Measurements from ENCODE around the gene TXNDC17. TPM values are rescaled to one million over a fixed set of nuclear protein-coding genes. Genes with fewer than 3 reads are reported as not detected.

Gene TXNDC17
- total and polyA plus RNA-seq, 2 of the 8 experiments (the other 6 are each of a cell fraction or from before 2014, with no cell fraction given), result 182 to 410 TPM

DNA sequence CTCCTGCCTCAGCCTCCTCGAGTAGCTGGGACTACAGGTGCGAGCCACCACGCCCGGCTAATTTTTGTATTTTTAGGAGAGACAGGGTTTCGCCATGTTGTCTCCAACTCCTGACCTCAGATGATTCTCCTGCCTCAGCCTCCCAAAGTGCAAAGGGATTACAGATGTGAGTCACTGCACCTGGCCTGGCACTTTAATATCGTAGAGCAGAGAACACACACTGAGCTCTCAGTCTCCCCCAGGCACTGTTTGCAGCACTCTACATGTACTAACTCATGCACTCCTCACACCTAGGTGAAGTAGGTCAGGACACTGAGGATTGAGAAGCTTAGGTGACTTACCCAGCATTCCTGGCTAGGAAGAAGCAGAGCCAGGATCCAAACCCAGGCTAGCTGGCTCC lies 25.7 kb downstream of the TXNDC17 start:
- peaks cover 0 to 6% (median 4%) of the 10 kb centered on the region in 4 experiments; a peak in 2 of 7 replicates for H3K27me3 ChIP-seq (replicated peaks in 1 of 4; ENCODE audit: control insufficient read depth in 3 of 4, extremely low read depth in 1 of 4, insufficient read depth in 3 of 4, low read length in 3 of 4)
- no peak overlapping the region for H3K4me3 ChIP-seq (ENCODE audit: extremely low read depth in 1 of 4, insufficient read depth in 2 of 4, low read depth in 3 of 4, low read length in 4 of 4)
- no peaks in the 10 kb centered on the region for H3K9me3 ChIP-seq (ENCODE audit: insufficient read depth in 2 of 2, low read depth in 1 of 2, low read length in 1 of 2)
- WGBS, 2 experiments (ENCODE audit: extremely low coverage in 1 of 2, insufficient coverage in 1 of 2, insufficient read length in 1 of 2, insufficient replicate concordance in 2 of 2, low coverage in 1 of 2, low lambda C conversion rate in 2 of 2, missing lambda C conversion rate in 1 of 2), result 97% methylated on average over 6 of the region's 6 CpGs; no CpG with 5 or more reads in 1 of the 2 experiments
- no peaks in the 10 kb centered on the region for H3K23me2 ChIP-seq (ENCODE audit: low read depth, low read length)
- CTCF ChIA-PET (ENCODE audit: partially characterized antibody), result interaction anchor here (0.6 to 4.8 kb wide), 38 partner anchors 9 to 392 kb away, joined by 3 to 41 read pairs (median 4); partner anchors contain the start of genes ALOX12 and SLC13A5
- no peak overlapping the region for H2BK15ac ChIP-seq (ENCODE audit: low read length)
- DNase-seq (ENCODE audit: low read depth in 1 of 2, low spot score in 2 of 2) (no peak), FAIRE-seq (no peak)
- H3K4me1 ChIP-seq (replicated peaks in 1 of 4; ENCODE audit: control insufficient read depth in 3 of 4, insufficient read depth in 4 of 4, low read length in 3 of 4), result peaks cover 0 to 2% (median 1%) of the 10 kb centered on the region in 4 experiments; a peak in 1 of 7 replicates
- no peak overlapping the region for H3K18ac ChIP-seq (ENCODE audit: extremely low read depth, low read length)
- H2BK5ac ChIP-seq (ENCODE audit: low read depth, low read length), result no peak overlapping the region
- H2AFZ ChIP-seq (ENCODE audit: low read length), result no peak overlapping the region
- no peak overlapping the region for H4K5ac ChIP-seq (ENCODE audit: insufficient read length, low read depth, low read length)
- no peak overlapping the region for H3K4me2 ChIP-seq (ENCODE audit: insufficient read depth in 1 of 2, low read depth in 2 of 2, low read length in 2 of 2)
- H2AK5ac ChIP-seq (ENCODE audit: low read depth, low read length), result no peak overlapping the region
- no peaks in the 10 kb centered on the region for H3K79me1 ChIP-seq (ENCODE audit: low read depth, low read length)
- no peak overlapping the region for H3K4ac ChIP-seq (replicated peaks; ENCODE audit: insufficient read length, low read depth, low read length)
- no peaks in the 10 kb centered on the region for H3K79me2 ChIP-seq (ENCODE audit: control insufficient read depth in 1 of 2, insufficient read depth in 2 of 2, low read length in 2 of 2)
- no peak overlapping the region for H3K23ac ChIP-seq (ENCODE audit: insufficient read length)
- H4K20me1 ChIP-seq (replicated peaks in 1 of 2; ENCODE audit: control insufficient read depth in 1 of 2, insufficient read depth in 2 of 2, low read length in 2 of 2), result peaks cover 0 to 2% of the 10 kb centered on the region in 2 experiments
- no peak overlapping the region for H4K91ac ChIP-seq (replicated peaks; ENCODE audit: insufficient read length, low read length)
- H3K9ac ChIP-seq (replicated peaks in 1 of 4; ENCODE audit: extremely low read depth in 1 of 4, low read depth in 3 of 4, low read length in 3 of 4), result no peak overlapping the region
- TF ChIP-seq SIN3A (conservative IDR thresholded peaks at IDR 0.05 in 1 of 2, IDR thresholded peaks at IDR 0.05 in 1 of 2; ENCODE audit: low read depth in 1 of 2, low read length in 2 of 2) (no peak), TEAD4 (IDR thresholded peaks at IDR 0.05; ENCODE audit: low read depth, low read length) (no peak), RAD21 (IDR thresholded peaks at IDR 0.05 in 1 of 2, conservative IDR thresholded peaks at IDR 0.05 in 1 of 2; ENCODE audit: low read depth in 2 of 2, low read length in 2 of 2) (no peak), RFX5 (IDR thresholded peaks at IDR 0.05; ENCODE audit: borderline replicate concordance, low read depth, low read length) (no peak), RNF2 (IDR thresholded peaks at IDR 0.05; ENCODE audit: borderline replicate concordance, low read depth, low read length, missing control alignments, poor library complexity, severe bottlenecking) (no peak)
- H3K14ac ChIP-seq (ENCODE audit: insufficient read length), result no peak overlapping the region
- no peak overlapping the region for H2BK120ac ChIP-seq (replicated peaks; ENCODE audit: low read depth, low read length)
- no peak overlapping the region for H3K27ac ChIP-seq (ENCODE audit: low read depth, low read length)
- POLR2A ChIA-PET (ENCODE audit: partially characterized antibody), result no interaction called here
- no peak overlapping the region for H4K8ac ChIP-seq (ENCODE audit: extremely low read depth, insufficient read depth, low read length)
- H3K56ac ChIP-seq (replicated peaks; ENCODE audit: insufficient read length, low read depth, low read length), result no peak overlapping the region
- no peaks in the 10 kb centered on the region for H3K36me3 ChIP-seq (ENCODE audit: control insufficient read depth in 2 of 4, insufficient read depth in 4 of 4, low read length in 3 of 4)
- H2BK20ac ChIP-seq (ENCODE audit: low read length), result no peak overlapping the region
- no peak overlapping the region for H2BK12ac ChIP-seq (ENCODE audit: low read depth, low read length)
